HG03469 (cell line): Measurements from ENCODE around the gene PSMB10.

Source experiments
- ATAC-seq: cut with Tn5 transposase; IDR thresholded peaks from one replicate; pipeline ENCODE4 v1.9.1; 2021; ENCODE audit warnings: mild to moderate bottlenecking, moderate library complexity, moderate number of reproducible peaks; ENCODE audit not compliant: unreplicated experiment

Gene PSMB10

GRCh38 chr16:67964477-67965131, 28.0 kb upstream of the PSMB10 start:
- ATAC-seq = no peak

- ATAC-seq = no peak
Observed at GRCh38 chr16:67963662-67964321, 27.1 kb upstream of the PSMB10 start.

GRCh38 chr16:67963292-67963661, 26.6 kb upstream of the PSMB10 start:
- ATAC-seq = no peak

GRCh38 chr16:67962135-67962534, 25.5 kb upstream of the PSMB10 start:
- no peak for ATAC-seq

- no peak for ATAC-seq
Observed at GRCh38 chr16:67961551-67961957, 24.9 kb upstream of the PSMB10 start.

- no peak for ATAC-seq
Observed at GRCh38 chr16:67959536-67960329, 23.1 kb upstream of the PSMB10 start.

- ATAC-seq = no peak
Observed at GRCh38 chr16:67957622-67958021, 21.0 kb upstream of the PSMB10 start.

GRCh38 chr16:67954421-67955196, 18.0 kb upstream of the PSMB10 start:
- no peak for ATAC-seq

- no peak for ATAC-seq
Observed at GRCh38 chr16:67953641-67954375, 17.2 kb upstream of the PSMB10 start.

- ATAC-seq = no peak
Observed at GRCh38 chr16:67951485-67951884, 14.8 kb upstream of the PSMB10 start.

- no peak for ATAC-seq
Observed at GRCh38 chr16:67950335-67950843, 13.7 kb upstream of the PSMB10 start.

GRCh38 chr16:67949645-67950044, 13.0 kb upstream of the PSMB10 start:
- no peak for ATAC-seq

- no peak for ATAC-seq
Observed at GRCh38 chr16:67948015-67948414, 11.4 kb upstream of the PSMB10 start.

- no peak for ATAC-seq
Observed at GRCh38 chr16:67946966-67947558, 10.4 kb upstream of the PSMB10 start.

- ATAC-seq = no peak
Observed at GRCh38 chr16:67946128-67946569, 9.5 kb upstream of the PSMB10 start.

- no peak for ATAC-seq
Observed at GRCh38 chr16:67945392-67945933, 8.8 kb upstream of the PSMB10 start.

GRCh38 chr16:67944690-67945391, 8.2 kb upstream of the PSMB10 start:
- ATAC-seq = no peak

- no peak for ATAC-seq
Observed at GRCh38 chr16:67943619-67944504, 7.2 kb upstream of the PSMB10 start, which contains the start of gene LCAT. LCAT (minus strand) TSS chr16:67944120; CDS start chr16:67944101, 19 bp downstream.
